ENCODE measurements around the gene RNF180.
"Not testable (repeated sequence)": the region's sequence is repeated elsewhere in the genome, so short reads cannot be mapped to it uniquely, and the experiment has no call there.

Gene RNF180

GRCh38 chr5:64364426-64364825, 198.8 kb downstream of the RNF180 start:
- H3K9me3 ChIP-seq (ENCODE audit: low read length): no peaks in the 10 kb centered on the region
- H3K79me2 ChIP-seq (ENCODE audit: insufficient read depth, low read length): no peaks in the 10 kb centered on the region
- H3K4me2 ChIP-seq (ENCODE audit: low read length): no peak overlapping the region
- no peaks in the 10 kb centered on the region for H4K20me1 ChIP-seq (ENCODE audit: insufficient read depth, low read length)
- H3K36me3 ChIP-seq (ENCODE audit: insufficient read depth, low read length): no peaks in the 10 kb centered on the region
- H3K27ac ChIP-seq (ENCODE audit: low read depth, low read length, poor library complexity, severe bottlenecking): no peak overlapping the region
- no peak overlapping the region for H2AFZ ChIP-seq (ENCODE audit: low read length)
- H3K27me3 ChIP-seq (ENCODE audit: insufficient read depth, low read length): no peaks in the 10 kb centered on the region
- H3K9ac ChIP-seq (ENCODE audit: low read length): no peak overlapping the region
- no peaks in the 10 kb centered on the region for H3F3A ChIP-seq (ENCODE audit: insufficient read depth, low read length)
- TF ChIP-seq EZH2 (IDR thresholded peaks at IDR 0.05; ENCODE audit: borderline replicate concordance, low read length): no peak
- H3K4me3 ChIP-seq (ENCODE audit: low read depth, low read length, poor library complexity, severe bottlenecking): no peak overlapping the region
- H3K4me1 ChIP-seq (ENCODE audit: insufficient read depth, low read length, severe bottlenecking): no peaks in the 10 kb centered on the region
- H3K9me2 ChIP-seq (ENCODE audit: low read depth, low read length): no peaks in the 10 kb centered on the region

DNA sequence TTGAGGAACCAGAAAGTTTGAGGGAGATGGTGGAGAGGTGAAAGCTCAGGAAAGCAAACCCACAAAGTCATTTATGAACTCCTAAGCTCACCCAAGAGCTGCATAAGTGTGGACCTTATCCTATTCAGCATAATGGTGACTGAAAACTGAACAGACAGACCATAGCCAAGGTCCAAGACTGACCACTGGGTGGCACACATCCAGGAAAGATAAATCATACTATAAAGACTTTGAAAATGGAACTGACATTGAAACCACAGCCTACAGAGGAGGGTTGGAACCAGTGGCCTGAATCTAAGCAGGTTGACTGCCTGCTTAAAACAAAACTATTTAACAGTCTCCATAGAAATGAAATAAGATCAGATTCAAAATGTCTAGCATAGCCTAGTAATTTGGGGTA, 219.1 kb downstream of the RNF180 start:
- Histone ChIP-seq H3K79me2 (ENCODE audit: insufficient read depth, low read length) (no peaks in the 10 kb centered on the region), H3K4me3 (ENCODE audit: low read depth, low read length, poor library complexity, severe bottlenecking) (no peak overlapping the region), H3K9me2 (ENCODE audit: low read depth, low read length) (no peaks in the 10 kb centered on the region), H2AFZ (ENCODE audit: low read length) (no peak overlapping the region), H3K36me3 (ENCODE audit: insufficient read depth, low read length) (no peaks in the 10 kb centered on the region), H3K4me2 (ENCODE audit: low read length) (no peak overlapping the region), H3K9ac (ENCODE audit: low read length) (no peak overlapping the region), H4K20me1 (ENCODE audit: insufficient read depth, low read length) (no peaks in the 10 kb centered on the region), H3F3A (ENCODE audit: insufficient read depth, low read length) (no peaks in the 10 kb centered on the region), H3K27ac (ENCODE audit: low read depth, low read length, poor library complexity, severe bottlenecking) (no peak overlapping the region), H3K9me3 (ENCODE audit: low read length) (no peaks in the 10 kb centered on the region), H3K4me1 (ENCODE audit: insufficient read depth, low read length, severe bottlenecking) (no peaks in the 10 kb centered on the region), H3K27me3 (ENCODE audit: insufficient read depth, low read length) (no peaks in the 10 kb centered on the region)
- TF ChIP-seq EZH2 (IDR thresholded peaks at IDR 0.05; ENCODE audit: borderline replicate concordance, low read length): no peak
- TF ChIP-seq, protein P1, sequence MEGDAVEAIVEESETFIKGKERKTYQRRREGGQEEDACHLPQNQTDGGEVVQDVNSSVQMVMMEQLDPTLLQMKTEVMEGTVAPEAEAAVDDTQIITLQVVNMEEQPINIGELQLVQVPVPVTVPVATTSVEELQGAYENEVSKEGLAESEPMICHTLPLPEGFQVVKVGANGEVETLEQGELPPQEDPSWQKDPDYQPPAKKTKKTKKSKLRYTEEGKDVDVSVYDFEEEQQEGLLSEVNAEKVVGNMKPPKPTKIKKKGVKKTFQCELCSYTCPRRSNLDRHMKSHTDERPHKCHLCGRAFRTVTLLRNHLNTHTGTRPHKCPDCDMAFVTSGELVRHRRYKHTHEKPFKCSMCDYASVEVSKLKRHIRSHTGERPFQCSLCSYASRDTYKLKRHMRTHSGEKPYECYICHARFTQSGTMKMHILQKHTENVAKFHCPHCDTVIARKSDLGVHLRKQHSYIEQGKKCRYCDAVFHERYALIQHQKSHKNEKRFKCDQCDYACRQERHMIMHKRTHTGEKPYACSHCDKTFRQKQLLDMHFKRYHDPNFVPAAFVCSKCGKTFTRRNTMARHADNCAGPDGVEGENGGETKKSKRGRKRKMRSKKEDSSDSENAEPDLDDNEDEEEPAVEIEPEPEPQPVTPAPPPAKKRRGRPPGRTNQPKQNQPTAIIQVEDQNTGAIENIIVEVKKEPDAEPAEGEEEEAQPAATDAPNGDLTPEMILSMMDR (IDR thresholded peaks at IDR 0.05; ENCODE audit: low read length): peak; percentile 34; the same call in 1 of the 2 replicates

- TF ChIP-seq, protein P1 (IDR thresholded peaks at IDR 0.05; ENCODE audit: low read length): no peak
- TF ChIP-seq EZH2 (IDR thresholded peaks at IDR 0.05; ENCODE audit: borderline replicate concordance, low read length): no peak
- no peaks in the 10 kb centered on the region for H3K36me3 ChIP-seq (ENCODE audit: insufficient read depth, low read length)
- no peaks in the 10 kb centered on the region for H3K9me3 ChIP-seq (ENCODE audit: low read length)
- H3K27me3 ChIP-seq (ENCODE audit: insufficient read depth, low read length): no peaks in the 10 kb centered on the region
- no peak overlapping the region for H3K9ac ChIP-seq (ENCODE audit: low read length)
- no peak overlapping the region for H2AFZ ChIP-seq (ENCODE audit: low read length)
- no peaks in the 10 kb centered on the region for H4K20me1 ChIP-seq (ENCODE audit: insufficient read depth, low read length)
- no peaks in the 10 kb centered on the region for H3K79me2 ChIP-seq (ENCODE audit: insufficient read depth, low read length)
- H3K9me2 ChIP-seq (ENCODE audit: low read depth, low read length): no peaks in the 10 kb centered on the region
- H3F3A ChIP-seq (ENCODE audit: insufficient read depth, low read length): no peaks in the 10 kb centered on the region
- H3K4me1 ChIP-seq (ENCODE audit: insufficient read depth, low read length, severe bottlenecking): no peaks in the 10 kb centered on the region
- no peak overlapping the region for H3K27ac ChIP-seq (ENCODE audit: low read depth, low read length, poor library complexity, severe bottlenecking)
- no peak overlapping the region for H3K4me3 ChIP-seq (ENCODE audit: low read depth, low read length, poor library complexity, severe bottlenecking)
- no peak overlapping the region for H3K4me2 ChIP-seq (ENCODE audit: low read length)
These were observed 231.9 kb downstream of the RNF180 start for GRCh38 chr5:64397552-64397951.

DNA sequence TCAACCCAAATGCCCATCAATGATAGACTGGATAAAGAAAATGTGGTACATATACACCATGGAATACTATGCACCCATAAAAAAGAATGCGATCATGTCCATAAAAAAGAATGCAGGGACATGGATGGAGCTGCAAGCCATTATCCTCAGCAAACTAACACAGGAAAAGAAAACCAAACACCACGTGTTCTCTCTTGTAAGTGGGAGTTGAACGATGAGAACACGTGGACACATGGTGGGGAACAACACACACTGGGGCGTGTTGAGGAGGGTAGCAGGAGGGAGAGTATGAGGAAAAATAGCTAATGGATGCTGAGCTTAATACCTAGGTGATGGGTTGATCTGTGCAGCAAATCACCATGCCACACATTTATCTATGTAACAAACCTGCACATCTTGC, 233.1 kb downstream of the RNF180 start:
- H3K9me3 ChIP-seq (ENCODE audit: low read length); H3K27ac ChIP-seq (ENCODE audit: low read depth, low read length, poor library complexity, severe bottlenecking); H2AFZ ChIP-seq (ENCODE audit: low read length); H3K79me2 ChIP-seq (ENCODE audit: insufficient read depth, low read length); H3K4me3 ChIP-seq (ENCODE audit: low read depth, low read length, poor library complexity, severe bottlenecking); H3K9ac ChIP-seq (ENCODE audit: low read length); H4K20me1 ChIP-seq (ENCODE audit: insufficient read depth, low read length); H3F3A ChIP-seq (ENCODE audit: insufficient read depth, low read length); H3K9me2 ChIP-seq (ENCODE audit: low read depth, low read length); H3K4me2 ChIP-seq (ENCODE audit: low read length); H3K27me3 ChIP-seq (ENCODE audit: insufficient read depth, low read length); H3K4me1 ChIP-seq (ENCODE audit: insufficient read depth, low read length, severe bottlenecking); H3K36me3 ChIP-seq (ENCODE audit: insufficient read depth, low read length): not testable (repeated sequence)

DNA sequence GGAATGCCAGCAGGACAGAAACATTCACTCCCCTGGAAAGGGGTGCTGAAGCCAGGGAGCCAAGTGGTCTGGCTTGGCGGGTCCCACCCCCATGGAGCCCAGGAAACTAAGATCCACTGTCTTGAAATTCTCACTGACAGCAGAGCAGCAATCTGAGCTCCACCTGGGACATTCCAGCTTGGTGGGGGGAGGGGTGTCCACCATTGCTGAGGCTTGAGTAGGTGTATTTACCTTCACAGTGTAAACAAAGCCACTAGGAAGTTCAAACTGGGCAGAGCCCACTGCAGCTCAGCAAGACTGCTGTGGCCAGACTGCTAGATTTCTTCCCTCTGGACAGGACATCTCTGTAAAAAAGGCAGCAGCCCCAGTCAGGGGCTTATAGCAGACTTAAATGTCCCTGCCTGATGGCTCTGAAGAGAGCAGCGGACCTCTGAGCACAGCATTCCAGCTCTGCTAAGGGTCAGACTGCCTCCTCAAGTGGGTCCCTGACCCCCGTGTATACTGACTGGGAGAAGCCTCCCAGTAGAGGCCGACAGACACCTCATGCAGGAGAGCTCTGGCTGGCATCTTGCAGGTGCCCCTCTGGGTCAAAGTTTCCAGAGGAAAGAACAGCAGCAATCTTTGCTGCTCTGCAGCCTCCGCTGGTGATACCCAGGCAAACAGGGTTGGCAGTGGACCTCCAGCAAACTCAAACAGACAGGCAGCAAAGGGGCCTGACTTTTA, 241.6 kb downstream of the RNF180 start:
- H3K9me2 ChIP-seq (ENCODE audit: low read depth, low read length); H4K20me1 ChIP-seq (ENCODE audit: insufficient read depth, low read length); H3K4me2 ChIP-seq (ENCODE audit: low read length); H3K9me3 ChIP-seq (ENCODE audit: low read length); H3K4me1 ChIP-seq (ENCODE audit: insufficient read depth, low read length, severe bottlenecking); H2AFZ ChIP-seq (ENCODE audit: low read length); H3K36me3 ChIP-seq (ENCODE audit: insufficient read depth, low read length); H3K27ac ChIP-seq (ENCODE audit: low read depth, low read length, poor library complexity, severe bottlenecking); H3K79me2 ChIP-seq (ENCODE audit: insufficient read depth, low read length); H3F3A ChIP-seq (ENCODE audit: insufficient read depth, low read length); H3K4me3 ChIP-seq (ENCODE audit: low read depth, low read length, poor library complexity, severe bottlenecking); H3K27me3 ChIP-seq (ENCODE audit: insufficient read depth, low read length); H3K9ac ChIP-seq (ENCODE audit: low read length): not testable (repeated sequence)
